H1 (cell line): ENCODE measurements around the gene RUNX1. TPM values are rescaled to one million over a fixed set of nuclear protein-coding genes. Genes with fewer than 3 reads are reported as not detected.

Experiments used
- CTCF ChIA-PET: fragments of 300-600 bp; sonication (Branson Sonifier 250); formaldehyde crosslinking; loops from one replicate; lab custom pipeline; 2021; ENCODE audit not compliant: partially characterized antibody; lab: Charles Lee
- POLR2A ChIA-PET: fragments of 300-600 bp; sonication (Branson Sonifier 250); formaldehyde crosslinking; loops from one replicate; lab custom pipeline; 2021; ENCODE audit warnings: inconsistent platforms; ENCODE audit not compliant: partially characterized antibody; lab: Charles Lee
- DNase-seq, 2 experiments: peaks; one replicate each; pipeline versions ENCODE4 v3.0.0 to v3.0.0-alpha.2; 2010 to 2022; ENCODE audit warnings: low spot score in 2 of 2, low read depth in 1 of 2, mixed read lengths in 1 of 2
- FAIRE-seq: peaks from 2 replicates; lab custom pipeline; 2011; peaks lifted over from hg19 to GRCh38; lab: Jason Lieb, UNC
- H2AFZ ChIP-seq: 2 replicates; pipeline ENCODE4 v1.8.1; 2012; ENCODE audit warnings: low read length, inconsistent platforms
- H2AK5ac ChIP-seq: 2 replicates; pipeline ENCODE4 v1.6.1; 2013; ENCODE audit warnings: low read depth, low read length
- H2BK120ac ChIP-seq: replicated peaks from 2 replicates; pipeline ENCODE3; 2013; ENCODE audit warnings: low read depth, low read length, inconsistent platforms
- H2BK12ac ChIP-seq: 2 replicates; pipeline ENCODE4 v1.6.1; 2013; ENCODE audit warnings: low read depth, low read length
- H2BK15ac ChIP-seq: 2 replicates; pipeline ENCODE4 v1.6.1; 2013; ENCODE audit warnings: low read length
- H2BK20ac ChIP-seq: 2 replicates; pipeline ENCODE4 v1.6.1; 2013; ENCODE audit warnings: low read length
- H2BK5ac ChIP-seq: 2 replicates; pipeline ENCODE4 v1.6.1; 2013; ENCODE audit warnings: low read depth, low read length
- H3K14ac ChIP-seq: 2 replicates; pipeline ENCODE4 v1.6.1; 2013; ENCODE audit warnings: inconsistent platforms; ENCODE audit not compliant: insufficient read length
- H3K18ac ChIP-seq: 2 replicates; pipeline ENCODE4 v1.6.1; 2013; ENCODE audit warnings: low read length; ENCODE audit errors: extremely low read depth
- H3K23ac ChIP-seq: 2 replicates; pipeline ENCODE4 v1.6.1; 2013; ENCODE audit warnings: inconsistent platforms; ENCODE audit not compliant: insufficient read length
- H3K23me2 ChIP-seq: 2 replicates; pipeline ENCODE4 v1.6.1; 2013; ENCODE audit warnings: low read depth, low read length
- H3K27ac ChIP-seq: 2 replicates; pipeline ENCODE4 v1.6.1; 2011; ENCODE audit warnings: low read depth, low read length, inconsistent platforms
- H3K27me3 ChIP-seq, 4 experiments: replicated peaks in 1 of 4; 1 replicate in 1 of 4; 2 replicates in 3 of 4; pipeline versions ENCODE4 v1.6.1 to v1.8.1; 2011 to 2013; ENCODE audit warnings: low read length in 3 of 4, mild to moderate bottlenecking in 3 of 4, inconsistent platforms in 2 of 4, mixed read lengths in 2 of 4, moderate library complexity in 1 of 4; ENCODE audit not compliant: control insufficient read depth in 3 of 4, insufficient read depth in 3 of 4; ENCODE audit errors: extremely low read depth in 1 of 4
- H3K36me3 ChIP-seq, 4 experiments: 2 replicates each; pipeline versions ENCODE4 v1.6.1 to v1.8.1; 2011 to 2013; ENCODE audit warnings: mild to moderate bottlenecking in 4 of 4, low read length in 3 of 4, moderate library complexity in 2 of 4, control low read depth in 1 of 4, inconsistent platforms in 1 of 4; ENCODE audit not compliant: insufficient read depth in 4 of 4, control insufficient read depth in 2 of 4
- H3K4ac ChIP-seq: replicated peaks from 2 replicates; pipeline ENCODE3; 2013; ENCODE audit warnings: low read length, low read depth, mixed read lengths, inconsistent platforms; ENCODE audit not compliant: insufficient read length
- H3K4me1 ChIP-seq, 4 experiments: replicated peaks in 1 of 4; 1 replicate in 1 of 4; 2 replicates in 3 of 4; pipeline versions ENCODE4 v1.6.1 to v1.8.1; 2011 to 2013; ENCODE audit warnings: low read length in 3 of 4, inconsistent platforms in 2 of 4, mixed read lengths in 1 of 4; ENCODE audit not compliant: insufficient read depth in 4 of 4, control insufficient read depth in 3 of 4
- H3K4me2 ChIP-seq, 2 experiments: 2 replicates each; pipeline versions ENCODE4 v1.6.1 to v1.8.1; 2011 to 2013; ENCODE audit warnings: low read depth in 2 of 2, low read length in 2 of 2, control low read depth in 1 of 2, inconsistent platforms in 1 of 2, mild to moderate bottlenecking in 1 of 2; ENCODE audit not compliant: insufficient read depth in 1 of 2
- H3K4me3 ChIP-seq, 4 experiments: fragments of 200-600, 300-600 bp in 1 of 4; sonication (generic), shearing (Covaris generic), sonication (Bioruptor Twin) in 1 of 4; 2 replicates each; pipeline versions ENCODE4 v1.5.1 to v1.8.1; 2011 to 2016; ENCODE audit warnings: low read length in 4 of 4, low read depth in 3 of 4, control low read depth in 2 of 4, inconsistent platforms in 2 of 4, mild to moderate bottlenecking in 2 of 4, mixed read lengths in 1 of 4, moderate library complexity in 1 of 4; ENCODE audit not compliant: insufficient read depth in 2 of 4; ENCODE audit errors: extremely low read depth in 1 of 4
- H3K56ac ChIP-seq: replicated peaks from 2 replicates; pipeline ENCODE3; 2013; ENCODE audit warnings: low read depth, mild to moderate bottlenecking, mixed read lengths, low read length, inconsistent platforms; ENCODE audit not compliant: insufficient read length
- H3K79me1 ChIP-seq: 2 replicates; pipeline ENCODE4 v1.6.1; 2013; ENCODE audit warnings: low read depth, low read length, control low read depth
- H3K79me2 ChIP-seq, 2 experiments: 2 replicates each; pipeline versions ENCODE4 v1.6.1 to v1.8.1; 2012 to 2013; ENCODE audit warnings: low read length in 2 of 2, mild to moderate bottlenecking in 2 of 2, inconsistent platforms in 1 of 2; ENCODE audit not compliant: insufficient read depth in 2 of 2, control insufficient read depth in 1 of 2
- H3K9ac ChIP-seq, 4 experiments: replicated peaks in 1 of 4; 1 replicate in 1 of 4; 2 replicates in 3 of 4; pipeline versions ENCODE4 v1.6.1 to v1.8.1; 2011 to 2013; ENCODE audit warnings: low read depth in 3 of 4, low read length in 3 of 4, control low read depth in 2 of 4, mild to moderate bottlenecking in 2 of 4, moderate library complexity in 2 of 4, inconsistent platforms in 1 of 4; ENCODE audit errors: extremely low read depth in 1 of 4
- H3K9me3 ChIP-seq, 2 experiments: 2 replicates each; pipeline versions ENCODE4 v1.6.1 to v1.8.1; 2012 to 2013; ENCODE audit warnings: mild to moderate bottlenecking in 2 of 2, moderate library complexity in 2 of 2, control low read depth in 1 of 2, inconsistent platforms in 1 of 2, low read depth in 1 of 2, low read length in 1 of 2, mixed read lengths in 1 of 2; ENCODE audit not compliant: insufficient read depth in 2 of 2
- H4K20me1 ChIP-seq, 2 experiments: replicated peaks in 1 of 2; 2 replicates each; pipeline versions ENCODE3 to v1.8.1; 2011 to 2013; ENCODE audit warnings: inconsistent platforms in 2 of 2, low read length in 2 of 2, mild to moderate bottlenecking in 1 of 2; ENCODE audit not compliant: insufficient read depth in 2 of 2, control insufficient read depth in 1 of 2
- H4K5ac ChIP-seq: 2 replicates; pipeline ENCODE4 v1.6.1; 2013; ENCODE audit warnings: low read length, low read depth, mixed read lengths, inconsistent platforms; ENCODE audit not compliant: insufficient read length
- H4K8ac ChIP-seq: 2 replicates; pipeline ENCODE4 v1.8.0; 2013; ENCODE audit warnings: mild to moderate bottlenecking, moderate library complexity, low read length, inconsistent platforms; ENCODE audit not compliant: insufficient read depth; ENCODE audit errors: extremely low read depth
- H4K91ac ChIP-seq: replicated peaks from 2 replicates; pipeline ENCODE3; 2013; ENCODE audit warnings: low read length, mixed read lengths, inconsistent platforms; ENCODE audit not compliant: insufficient read length
- ASH2L ChIP-seq: fragments of 200-600, 300-600 bp; sonication (generic); IDR thresholded peaks from one replicate; pipeline ENCODE4 v1.7.1; 2017; ENCODE audit warnings: low read length
- BRCA1 ChIP-seq: IDR thresholded peaks from 2 replicates; pipeline ENCODE4 v1.6.1; 2012; ENCODE audit warnings: low read depth, low read length, improper control_type of control experiment
- CBX5 ChIP-seq: fragments of 300-800, 300-1000 bp; sonication (generic); IDR thresholded peaks from 2 replicates; pipeline ENCODE4 v1.7.1; 2016; ENCODE audit warnings: antibody characterized with exemption, low read length, low read depth
- CBX8 ChIP-seq: fragments of 300-800, 300-1000 bp; sonication (generic); IDR thresholded peaks from 2 replicates; pipeline ENCODE4 v1.7.1; 2016; ENCODE audit warnings: low read depth, low read length, borderline replicate concordance
- CTBP2 ChIP-seq: IDR thresholded peaks from 2 replicates; pipeline ENCODE4 v1.7.0; 2011; ENCODE audit warnings: borderline replicate concordance, mild to moderate bottlenecking, moderate library complexity, mixed read lengths, low read length; ENCODE audit not compliant: insufficient read depth, insufficient read length
- GABPA ChIP-seq: IDR thresholded peaks from 2 replicates; pipeline ENCODE4 v1.6.1; 2011; ENCODE audit warnings: mild to moderate bottlenecking, low read length, moderate library complexity, borderline replicate concordance; ENCODE audit not compliant: insufficient read depth
- GTF2F1 ChIP-seq: IDR thresholded peaks from 2 replicates; pipeline ENCODE4 v1.6.1; 2012; ENCODE audit warnings: low read depth, low read length, improper control_type of control experiment, borderline replicate concordance
- POLR2A ChIP-seq, 2 experiments: IDR thresholded peaks; 1 replicate in 1 of 2; 2 replicates in 1 of 2; pipeline ENCODE4 v1.6.1; 2011; ENCODE audit warnings: low read depth in 2 of 2, low read length in 2 of 2, mild to moderate bottlenecking in 2 of 2; ENCODE audit errors: control extremely low read depth in 1 of 2
- RAD21 ChIP-seq, 2 experiments: IDR thresholded peaks in 1 of 2; conservative IDR thresholded peaks in 1 of 2; 2 replicates each; pipeline ENCODE4 v1.6.1; 2011; ENCODE audit warnings: low read depth in 2 of 2, low read length in 2 of 2, improper control_type of control experiment in 1 of 2, inconsistent platforms in 1 of 2, mild to moderate bottlenecking in 1 of 2, moderate library complexity in 1 of 2
- RFX5 ChIP-seq: IDR thresholded peaks from 2 replicates; pipeline ENCODE4 v1.6.1; 2011; ENCODE audit warnings: low read depth, low read length, improper control_type of control experiment, borderline replicate concordance
- SIRT6 ChIP-seq: IDR thresholded peaks from one replicate; pipeline ENCODE4 v1.7.1; 2012; ENCODE audit warnings: low read length, inconsistent platforms
- SRF ChIP-seq: IDR thresholded peaks from 2 replicates; pipeline ENCODE4 v1.6.1; 2011; ENCODE audit warnings: mild to moderate bottlenecking, low read depth, low read length, moderate library complexity
- TAF1 ChIP-seq: IDR thresholded peaks from 2 replicates; pipeline ENCODE4 v1.6.1; 2011; ENCODE audit warnings: mild to moderate bottlenecking, low read depth, low read length
- WGBS, 2 experiments: shearing (Covaris generic) in 1 of 2; methylation state at CpG; one replicate each; pipeline versions ENCODE4 v1.1.6 to v1.1.7; 2013 to 2015; ENCODE audit warnings: low lambda C conversion rate in 2 of 2, mixed read lengths in 2 of 2, inconsistent platforms in 1 of 2, low coverage in 1 of 2, missing lambda C conversion rate in 1 of 2; ENCODE audit not compliant: insufficient replicate concordance in 2 of 2, insufficient coverage in 1 of 2, insufficient read length in 1 of 2; ENCODE audit errors: extremely low coverage in 1 of 2, missing lambda C conversion rate in 1 of 2; 5-methylcytosine and 5-hydroxymethylcytosine counted together
- polyA plus RNA-seq, 7 experiments: library from polyadenylated mRNA; depleted of rRNA in 3 of 7; stranded (reverse) in 5 of 7; unstranded in 2 of 7; fragments of >200 nt in 5 of 7; fragments of 200-250 nt in 2 of 7; gene quantifications; 1 replicate in 5 of 7; 2 replicates in 1 of 7; 4 replicates in 1 of 7; pipeline versions ENCODE4 v1.2.1 to v1.2.3, GENCODE V29; 2011 to 2013; ENCODE audit warnings: missing spikeins in 2 of 7, mixed read lengths in 2 of 7
- total RNA-seq: library from RNA; stranded (reverse); fragmentation: NEBNext Ultra II Directional; extraction: Animal tissue kit (Norgen Biotek cat#: 25700); gene quantifications from 2 replicates; pipeline ENCODE4 v1.2.1, GENCODE V29; 2021
- TF ChIP-seq, protein P1 (sequence below): IDR thresholded peaks from 2 replicates; pipeline ENCODE4 v1.6.1; 2011; ENCODE audit warnings: low read length, improper control_type of control experiment

RUNX1 gene
- total and polyA plus RNA-seq, 2 of the 8 experiments (the other 6 are each of a cell fraction or from before 2014, with no cell fraction given), result 0.20 to 0.60 TPM

DNA sequence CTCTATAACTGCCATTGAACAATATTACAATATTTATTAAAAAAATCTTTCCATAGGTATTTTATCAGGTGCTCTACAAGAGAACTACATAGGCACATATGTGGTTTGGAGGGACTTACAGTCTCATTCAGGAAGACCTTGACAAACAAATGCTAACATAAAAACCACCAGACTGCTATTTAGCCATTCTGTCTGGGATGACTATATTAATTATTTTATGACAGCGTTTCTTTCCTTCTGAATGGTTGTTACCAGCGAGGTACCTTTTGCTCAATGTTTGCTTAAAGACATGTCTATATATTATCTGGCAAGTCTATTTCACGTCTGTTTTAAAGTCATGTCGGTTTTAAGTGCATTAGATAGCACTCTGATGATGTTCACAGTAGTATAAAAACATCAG, 69.7 kb downstream of the RUNX1 start:
- DNase-seq, result no peak
- H3K36me3 ChIP-seq, result no peaks in the 10 kb centered on the region
- H3K4me3 ChIP-seq, result no peak overlapping the region
- no peak overlapping the region for H2AK5ac ChIP-seq
- H2AFZ ChIP-seq, result no peak overlapping the region
- H3K79me1 ChIP-seq, result no peaks in the 10 kb centered on the region
- H3K79me2 ChIP-seq, result no peaks in the 10 kb centered on the region
- no peak overlapping the region for H3K4ac ChIP-seq
- no peak overlapping the region for H4K8ac ChIP-seq
- no peak overlapping the region for H3K56ac ChIP-seq
- CTCF ChIA-PET, result interaction anchor here (1.1 kb wide), 1 partner anchor 26 kb away, joined by 3 read pairs; no protein-coding TSS in a partner anchor
- no peak for FAIRE-seq
- no peak overlapping the region for H3K23ac ChIP-seq
- no peaks in the 10 kb centered on the region for H3K9me3 ChIP-seq
- H3K23me2 ChIP-seq, result no peaks in the 10 kb centered on the region; the same call in 1 of the 2 replicates
- no peak overlapping the region for H3K9ac ChIP-seq
- H4K5ac ChIP-seq, result no peak overlapping the region
- H2BK12ac ChIP-seq, result no peak overlapping the region
- no peaks in the 10 kb centered on the region for H4K20me1 ChIP-seq
- no peak overlapping the region for H3K14ac ChIP-seq
- H4K91ac ChIP-seq, result no peak overlapping the region
- no peak overlapping the region for H2BK120ac ChIP-seq
- H2BK5ac ChIP-seq, result no peak overlapping the region
- no peak overlapping the region for H2BK20ac ChIP-seq
- H3K27ac ChIP-seq, result no peak overlapping the region
- H3K4me1 ChIP-seq, result no peaks in the 10 kb centered on the region
- POLR2A ChIA-PET, result no interaction called here
- 88% methylated on average over 4 of the region's 4 CpGs; no CpG with 5 or more reads in 1 of the 2 experiments for WGBS, 2 experiments
- no peaks in the 10 kb centered on the region for H3K27me3 ChIP-seq
- no peak overlapping the region for H3K4me2 ChIP-seq
- no peak overlapping the region for H3K18ac ChIP-seq
- no peak overlapping the region for H2BK15ac ChIP-seq
- TF ChIP-seq SIRT6 (no peak), RAD21 (IDR thresholded peaks at IDR 0.05 in 1 of 2, conservative IDR thresholded peaks at IDR 0.05 in 1 of 2; ENCODE audit: low read depth in 2 of 2, low read length in 2 of 2) (no peak), ASH2L (no peak), RFX5 (no peak), GABPA (no peak), CBX5 (no peak), CBX8 (no peak), CTBP2 (no peak), BRCA1 (no peak), GTF2F1 (no peak), TAF1 (no peak), POLR2A (IDR thresholded peaks at IDR 0.05; ENCODE audit: control extremely low read depth in 1 of 2, low read depth in 2 of 2, low read length in 2 of 2) (no peak), SRF (no peak)
- TF ChIP-seq, protein P1, sequence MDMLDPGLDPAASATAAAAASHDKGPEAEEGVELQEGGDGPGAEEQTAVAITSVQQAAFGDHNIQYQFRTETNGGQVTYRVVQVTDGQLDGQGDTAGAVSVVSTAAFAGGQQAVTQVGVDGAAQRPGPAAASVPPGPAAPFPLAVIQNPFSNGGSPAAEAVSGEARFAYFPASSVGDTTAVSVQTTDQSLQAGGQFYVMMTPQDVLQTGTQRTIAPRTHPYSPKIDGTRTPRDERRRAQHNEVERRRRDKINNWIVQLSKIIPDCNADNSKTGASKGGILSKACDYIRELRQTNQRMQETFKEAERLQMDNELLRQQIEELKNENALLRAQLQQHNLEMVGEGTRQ, result no peak
